GM10248 (cell line): ENCODE results near the gene ANK2.
"Not testable (repeated sequence)": the region's sequence is repeated elsewhere in the genome, so short reads cannot be mapped to it uniquely, and the experiment has no call there.

Experiments
- CTCF ChIA-PET: fragments of 300-600 bp; sonication (Branson Sonifier 250); formaldehyde crosslinking; extraction: SDS; loops from one replicate; lab custom pipeline; 2021; ENCODE audit warnings: antibody characterized with exemption; lab: Yijun Ruan, JAX
- POLR2A ChIA-PET: fragments of 350-650 bp; sonication (Branson Sonifier 250); formaldehyde crosslinking; extraction: SDS; loops from one replicate; lab custom pipeline; 2020; ENCODE audit warnings: antibody characterized with exemption; lab: Yijun Ruan, JAX
- DNase-seq: peaks from one replicate; pipeline ENCODE4 v3.0.0; 2012; ENCODE audit errors: extremely low spot score
- CTCF ChIP-seq: IDR thresholded peaks from 2 replicates; pipeline ENCODE4 v1.5.1; 2012; ENCODE audit warnings: mild to moderate bottlenecking, low read depth; ENCODE audit errors: extremely low read depth, missing control alignments, control extremely low read depth

Gene ANK2

GRCh38 chr4:113179996-113180395 is 130.5 kb downstream of the ANK2 start:
- CTCF ChIA-PET = no interaction called here
- no peak for DNase-seq
- TF ChIP-seq CTCF = no peak
- POLR2A ChIA-PET = no interaction called here

- TF ChIP-seq CTCF = no peak
- POLR2A ChIA-PET = no interaction called here
- no peak for DNase-seq
- CTCF ChIA-PET = interaction anchor here (1.6 kb wide), 1 partner anchor 10 kb away, joined by 5 read pairs; no protein-coding TSS in a partner anchor
Observed at GRCh38 chr4:113181289-113182007, 132.0 kb downstream of the ANK2 start.

GRCh38 chr4:113183032-113183605 is 133.7 kb downstream of the ANK2 start:
- ChIA-PET POLR2A (no interaction called here), CTCF (interaction anchor here (0.8 to 1.6 kb wide), 3 partner anchors 8 to 46 kb away, joined by 3 to 5 read pairs (median 5); no protein-coding TSS in a partner anchor)
- no peak for TF ChIP-seq CTCF
- no peak for DNase-seq

GRCh38 chr4:113186220-113186619 is 136.8 kb downstream of the ANK2 start:
- POLR2A ChIA-PET, DNase-seq: not testable (repeated sequence)
- CTCF ChIA-PET = interaction anchor here (1.0 kb wide), 1 partner anchor 7 kb away, joined by 3 read pairs; no protein-coding TSS in a partner anchor

- no peak for TF ChIP-seq CTCF
- CTCF ChIA-PET = interaction anchor here (1.0 to 1.3 kb wide), 2 partner anchors 8 to 33 kb away, joined by 3 read pairs; no protein-coding TSS in a partner anchor
- POLR2A ChIA-PET = no interaction called here
Observed at GRCh38 chr4:113186913-113187312, 137.5 kb downstream of the ANK2 start.

GRCh38 chr4:113187358-113187757 is 137.9 kb downstream of the ANK2 start:
- CTCF ChIA-PET = interaction anchor here (1.0 to 1.3 kb wide), 2 partner anchors 9 to 33 kb away, joined by 3 read pairs; no protein-coding TSS in a partner anchor
- TF ChIP-seq CTCF = no peak
- POLR2A ChIA-PET = no interaction called here
- no peak for DNase-seq

More at GRCh38 chr4:113186913-113187312, 137.5 kb downstream of the ANK2 start:
- no peak for DNase-seq

GRCh38 chr4:113189546-113189945 is 140.1 kb downstream of the ANK2 start:
- POLR2A ChIA-PET = no interaction called here
- DNase-seq = no peak
- no peak for TF ChIP-seq CTCF
- CTCF ChIA-PET = no interaction called here
